ENCODE measurements around the gene VWA8. TPM values are rescaled to one million over a fixed set of nuclear protein-coding genes. Genes with fewer than 3 reads are reported as not detected.

VWA8 gene
- polyA plus RNA-seq, 1 donor (not counting 4 experiments of a cell fraction or from before 2014, with no cell fraction given) = 17.8 TPM

GRCh38 chr13:41895478-41895877, 65.4 kb downstream of the VWA8 start:
- H3K79me2 ChIP-seq (ENCODE audit: control insufficient read depth, insufficient read depth, low read length) = no peaks in the 10 kb centered on the region
- DNase-seq (ENCODE audit: low read depth, low spot score) (no peak), FAIRE-seq (no peak)
- H3K9me1 ChIP-seq (ENCODE audit: control insufficient read depth, extremely low read depth, insufficient read depth, low read length) = no peaks in the 10 kb centered on the region
- H4K20me1 ChIP-seq (ENCODE audit: control insufficient read depth, extremely low read depth, insufficient read depth, low read length) = no peaks in the 10 kb centered on the region
- no peak overlapping the region for H3K4me2 ChIP-seq (ENCODE audit: control insufficient read depth, extremely low read depth, insufficient read depth, low read depth, low read length)
- H3K9ac ChIP-seq (ENCODE audit: control insufficient read depth, extremely low read depth, insufficient read depth, low read length) = no peak overlapping the region
- no peaks in the 10 kb centered on the region for H3K4me1 ChIP-seq (ENCODE audit: control insufficient read depth, extremely low read depth, insufficient read depth, low read length)
- peaks cover 0 to 3% of the 10 kb centered on the region in 2 experiments for H3K36me3 ChIP-seq (ENCODE audit: control insufficient read depth in 2 of 2, extremely low read depth in 1 of 2, insufficient read depth in 2 of 2, low read length in 2 of 2)
- no peaks in the 10 kb centered on the region for H3K9me3 ChIP-seq (ENCODE audit: control insufficient read depth, low read depth, low read length)
- TF ChIP-seq EZH2 (IDR thresholded peaks at IDR 0.05; ENCODE audit: low read length) = no peak
- TF ChIP-seq, protein P1, sequence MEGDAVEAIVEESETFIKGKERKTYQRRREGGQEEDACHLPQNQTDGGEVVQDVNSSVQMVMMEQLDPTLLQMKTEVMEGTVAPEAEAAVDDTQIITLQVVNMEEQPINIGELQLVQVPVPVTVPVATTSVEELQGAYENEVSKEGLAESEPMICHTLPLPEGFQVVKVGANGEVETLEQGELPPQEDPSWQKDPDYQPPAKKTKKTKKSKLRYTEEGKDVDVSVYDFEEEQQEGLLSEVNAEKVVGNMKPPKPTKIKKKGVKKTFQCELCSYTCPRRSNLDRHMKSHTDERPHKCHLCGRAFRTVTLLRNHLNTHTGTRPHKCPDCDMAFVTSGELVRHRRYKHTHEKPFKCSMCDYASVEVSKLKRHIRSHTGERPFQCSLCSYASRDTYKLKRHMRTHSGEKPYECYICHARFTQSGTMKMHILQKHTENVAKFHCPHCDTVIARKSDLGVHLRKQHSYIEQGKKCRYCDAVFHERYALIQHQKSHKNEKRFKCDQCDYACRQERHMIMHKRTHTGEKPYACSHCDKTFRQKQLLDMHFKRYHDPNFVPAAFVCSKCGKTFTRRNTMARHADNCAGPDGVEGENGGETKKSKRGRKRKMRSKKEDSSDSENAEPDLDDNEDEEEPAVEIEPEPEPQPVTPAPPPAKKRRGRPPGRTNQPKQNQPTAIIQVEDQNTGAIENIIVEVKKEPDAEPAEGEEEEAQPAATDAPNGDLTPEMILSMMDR (optimal IDR thresholded peaks at IDR 0.05 in 1 of 3, IDR thresholded peaks at IDR 0.05 in 1 of 3, conservative IDR thresholded peaks at IDR 0.05 in 1 of 3; ENCODE audit: extremely low read depth in 1 of 3, insufficient read depth in 2 of 3, low read length in 3 of 3) = no peak
- H3K4me3 ChIP-seq (ENCODE audit: control insufficient read depth in 2 of 3, extremely low read depth in 1 of 3, insufficient read depth in 2 of 3, low read depth in 1 of 3, low read length in 3 of 3) = no peak overlapping the region
- H3K27ac ChIP-seq (ENCODE audit: control insufficient read depth, insufficient read depth, low read length) = no peak overlapping the region
- dilution Hi-C loops (cut with MboI; ENCODE audit: extremely low pct_ligation_motif_present, low sequenced_read_pairs) = no loop called here
- no peaks in the 10 kb centered on the region for H3K27me3 ChIP-seq (ENCODE audit: control insufficient read depth, extremely low read depth, insufficient read depth, low read length)
- H2AFZ ChIP-seq (ENCODE audit: control insufficient read depth, low read length) = no peak overlapping the region

GRCh38 chr13:41891119-41891518, 69.8 kb downstream of the VWA8 start:
- FAIRE-seq (no peak), DNase-seq (ENCODE audit: low read depth, low spot score) (no peak)
- dilution Hi-C loops (cut with MboI; ENCODE audit: extremely low pct_ligation_motif_present, low sequenced_read_pairs) = no loop called here
- no peaks in the 10 kb centered on the region for H4K20me1 ChIP-seq (ENCODE audit: control insufficient read depth, extremely low read depth, insufficient read depth, low read length)
- H2AFZ ChIP-seq (ENCODE audit: control insufficient read depth, low read length) = no peak overlapping the region
- H3K4me1 ChIP-seq (ENCODE audit: control insufficient read depth, extremely low read depth, insufficient read depth, low read length) = no peaks in the 10 kb centered on the region
- no peaks in the 10 kb centered on the region for H3K27me3 ChIP-seq (ENCODE audit: control insufficient read depth, extremely low read depth, insufficient read depth, low read length)
- no peak overlapping the region for H3K4me2 ChIP-seq (ENCODE audit: control insufficient read depth, extremely low read depth, insufficient read depth, low read depth, low read length)
- H3K36me3 ChIP-seq (ENCODE audit: control insufficient read depth in 2 of 2, extremely low read depth in 1 of 2, insufficient read depth in 2 of 2, low read length in 2 of 2) = peaks cover 2 to 4% of the 10 kb centered on the region in 2 experiments
- H3K79me2 ChIP-seq (ENCODE audit: control insufficient read depth, insufficient read depth, low read length) = no peaks in the 10 kb centered on the region
- H3K9ac ChIP-seq (ENCODE audit: control insufficient read depth, extremely low read depth, insufficient read depth, low read length) = no peak overlapping the region
- no peaks in the 10 kb centered on the region for H3K9me1 ChIP-seq (ENCODE audit: control insufficient read depth, extremely low read depth, insufficient read depth, low read length)
- no peaks in the 10 kb centered on the region for H3K9me3 ChIP-seq (ENCODE audit: control insufficient read depth, low read depth, low read length)
- H3K27ac ChIP-seq (ENCODE audit: control insufficient read depth, insufficient read depth, low read length) = no peak overlapping the region
- H3K4me3 ChIP-seq (ENCODE audit: control insufficient read depth in 2 of 3, extremely low read depth in 1 of 3, insufficient read depth in 2 of 3, low read depth in 1 of 3, low read length in 3 of 3) = no peak overlapping the region
- TF ChIP-seq, protein P1 (optimal IDR thresholded peaks at IDR 0.05 in 1 of 3, IDR thresholded peaks at IDR 0.05 in 1 of 3, conservative IDR thresholded peaks at IDR 0.05 in 1 of 3; ENCODE audit: extremely low read depth in 1 of 3, insufficient read depth in 2 of 3, low read length in 3 of 3) = no peak
- no peak for TF ChIP-seq EZH2 (IDR thresholded peaks at IDR 0.05; ENCODE audit: low read length)
